GM20431 (cell line): ENCODE measurements around the gene ZBTB38.

Experiments used
- in situ Hi-C: fragments of 300-500 bp; cut with MseI, MboI; formaldehyde crosslinking; loops from one replicate; pipeline ENCODE4 v1.15.0; 2020; ENCODE audit warnings: low sequenced_read_pairs; ENCODE audit not compliant: unreplicated experiment

The ZBTB38 gene, protein sequence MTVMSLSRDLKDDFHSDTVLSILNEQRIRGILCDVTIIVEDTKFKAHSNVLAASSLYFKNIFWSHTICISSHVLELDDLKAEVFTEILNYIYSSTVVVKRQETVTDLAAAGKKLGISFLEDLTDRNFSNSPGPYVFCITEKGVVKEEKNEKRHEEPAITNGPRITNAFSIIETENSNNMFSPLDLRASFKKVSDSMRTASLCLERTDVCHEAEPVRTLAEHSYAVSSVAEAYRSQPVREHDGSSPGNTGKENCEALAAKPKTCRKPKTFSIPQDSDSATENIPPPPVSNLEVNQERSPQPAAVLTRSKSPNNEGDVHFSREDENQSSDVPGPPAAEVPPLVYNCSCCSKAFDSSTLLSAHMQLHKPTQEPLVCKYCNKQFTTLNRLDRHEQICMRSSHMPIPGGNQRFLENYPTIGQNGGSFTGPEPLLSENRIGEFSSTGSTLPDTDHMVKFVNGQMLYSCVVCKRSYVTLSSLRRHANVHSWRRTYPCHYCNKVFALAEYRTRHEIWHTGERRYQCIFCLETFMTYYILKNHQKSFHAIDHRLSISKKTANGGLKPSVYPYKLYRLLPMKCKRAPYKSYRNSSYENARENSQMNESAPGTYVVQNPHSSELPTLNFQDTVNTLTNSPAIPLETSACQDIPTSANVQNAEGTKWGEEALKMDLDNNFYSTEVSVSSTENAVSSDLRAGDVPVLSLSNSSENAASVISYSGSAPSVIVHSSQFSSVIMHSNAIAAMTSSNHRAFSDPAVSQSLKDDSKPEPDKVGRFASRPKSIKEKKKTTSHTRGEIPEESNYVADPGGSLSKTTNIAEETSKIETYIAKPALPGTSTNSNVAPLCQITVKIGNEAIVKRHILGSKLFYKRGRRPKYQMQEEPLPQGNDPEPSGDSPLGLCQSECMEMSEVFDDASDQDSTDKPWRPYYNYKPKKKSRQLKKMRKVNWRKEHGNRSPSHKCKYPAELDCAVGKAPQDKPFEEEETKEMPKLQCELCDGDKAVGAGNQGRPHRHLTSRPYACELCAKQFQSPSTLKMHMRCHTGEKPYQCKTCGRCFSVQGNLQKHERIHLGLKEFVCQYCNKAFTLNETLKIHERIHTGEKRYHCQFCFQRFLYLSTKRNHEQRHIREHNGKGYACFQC (N-terminal part only)

DNA sequence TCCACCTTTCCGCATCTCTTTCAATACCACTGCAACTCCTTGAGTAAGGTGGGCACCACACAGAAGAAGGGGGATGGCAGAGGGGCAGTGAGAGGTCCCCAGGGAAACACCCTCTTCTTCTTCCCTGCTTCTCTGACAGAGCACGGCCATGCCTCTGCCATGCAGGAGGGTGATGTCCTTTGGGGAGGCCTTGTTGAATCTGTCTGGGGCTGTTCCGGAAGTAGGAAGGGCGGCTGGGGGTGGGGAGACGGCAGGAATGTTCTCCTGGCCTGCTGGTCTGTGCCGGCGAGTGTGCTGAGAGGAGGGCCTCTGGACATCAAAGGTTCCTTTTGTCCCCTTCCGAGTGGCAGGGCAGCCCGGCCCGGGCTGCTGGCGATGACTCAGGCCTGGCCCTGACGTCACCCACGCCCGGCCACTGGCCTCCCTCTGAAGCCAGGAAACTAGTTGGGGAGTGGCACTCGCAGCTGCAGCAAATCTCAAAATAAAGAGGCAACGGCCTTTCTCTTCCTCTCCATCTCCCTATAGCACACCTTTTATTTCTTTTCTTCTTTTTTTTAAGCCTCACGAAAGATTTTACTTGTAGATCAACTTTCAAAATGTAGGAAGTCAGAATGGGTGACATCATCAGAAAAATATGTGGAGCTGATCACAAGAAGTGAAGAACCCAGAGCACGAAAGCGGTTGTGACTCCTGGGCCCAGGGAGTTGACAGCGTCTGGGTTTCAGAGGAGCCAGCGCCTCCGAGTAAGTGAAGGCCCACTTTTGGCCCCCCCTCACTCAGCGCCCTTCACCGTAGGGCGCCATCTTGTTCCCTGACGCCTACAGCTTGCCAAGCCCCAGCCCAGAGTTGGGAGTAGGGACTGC, at the start of gene ZBTB38:
Gene ZBTB38, plus strand, starts transcription at position 443 of the 863 bp plus-strand sequence. CDS start 73,885 bp downstream, outside the sequence.
- in situ Hi-C loops: no loop called here

GRCh38 chr3:141320399-141321108, 47.8 kb upstream of the ZBTB38 start:
- in situ Hi-C loops: loop anchor here (25.0 kb wide), 1 partner anchor 242 kb away; no protein-coding TSS in a partner anchor

DNA sequence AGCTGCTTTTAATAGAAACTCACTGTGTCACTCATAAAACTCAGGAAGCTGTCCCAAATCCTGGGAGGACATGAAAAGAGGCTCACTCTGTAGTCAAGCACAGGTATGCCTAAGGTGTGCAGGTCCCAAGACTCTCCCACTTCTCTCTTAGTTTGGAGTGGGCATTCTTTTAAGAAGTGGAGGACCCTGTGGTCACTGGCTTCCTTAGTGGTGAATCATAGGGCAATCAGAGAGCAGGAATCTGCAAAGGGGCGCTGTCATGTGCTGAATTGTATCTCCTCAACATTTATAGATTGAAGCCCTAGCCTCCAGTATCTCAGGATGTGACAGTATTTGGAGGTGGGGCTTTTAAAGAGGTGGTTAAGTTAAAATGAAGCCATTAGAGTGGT, 47.2 kb upstream of the ZBTB38 start:
- in situ Hi-C loops: loop anchor here (25.0 kb wide), 1 partner anchor 241 kb away; no protein-coding TSS in a partner anchor

DNA sequence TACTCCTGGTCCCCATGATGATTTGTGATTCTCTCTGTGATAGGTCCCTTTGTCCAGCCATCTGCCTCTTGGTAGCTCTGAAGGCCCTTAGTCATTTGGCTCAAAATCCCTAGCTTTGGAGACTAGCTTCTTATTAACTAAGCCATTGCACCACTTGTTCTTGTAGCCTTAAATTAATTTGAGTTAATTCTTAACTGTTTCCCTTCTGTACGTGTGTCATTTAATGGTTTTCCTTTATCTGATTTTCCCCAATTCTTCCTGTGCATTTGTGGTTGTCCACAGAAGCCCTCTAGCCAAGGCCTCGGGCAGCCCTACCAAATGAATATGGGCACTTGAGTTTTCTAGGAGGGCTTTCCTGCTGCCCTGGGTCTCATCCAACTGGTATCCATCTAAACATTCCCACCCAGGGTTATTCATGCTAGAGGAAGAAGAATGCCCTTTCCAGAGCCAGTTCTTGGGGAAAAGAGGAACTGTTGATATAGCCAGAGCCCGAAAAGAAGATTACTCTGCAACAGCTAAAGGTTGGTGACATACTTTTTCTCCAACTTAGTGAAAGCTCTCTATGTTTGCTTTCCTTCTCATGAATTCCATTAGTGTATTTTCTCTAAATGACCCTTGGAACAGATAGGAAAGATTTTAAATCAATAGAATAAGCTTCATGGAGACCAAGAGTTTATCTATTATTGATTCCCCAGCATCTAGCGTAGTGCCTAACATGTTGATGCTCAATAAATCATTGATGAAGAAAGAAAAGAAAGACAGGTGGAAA, 44.2 kb upstream of the ZBTB38 start:
- in situ Hi-C loops: loop anchor here (25.0 kb wide), 1 partner anchor 238 kb away; no protein-coding TSS in a partner anchor

GRCh38 chr3:141326123-141326522, 42.2 kb upstream of the ZBTB38 start:
- in situ Hi-C loops: no loop called here

- in situ Hi-C loops: no loop called here
These were observed 41.7 kb upstream of the ZBTB38 start for GRCh38 chr3:141326626-141327025.

DNA sequence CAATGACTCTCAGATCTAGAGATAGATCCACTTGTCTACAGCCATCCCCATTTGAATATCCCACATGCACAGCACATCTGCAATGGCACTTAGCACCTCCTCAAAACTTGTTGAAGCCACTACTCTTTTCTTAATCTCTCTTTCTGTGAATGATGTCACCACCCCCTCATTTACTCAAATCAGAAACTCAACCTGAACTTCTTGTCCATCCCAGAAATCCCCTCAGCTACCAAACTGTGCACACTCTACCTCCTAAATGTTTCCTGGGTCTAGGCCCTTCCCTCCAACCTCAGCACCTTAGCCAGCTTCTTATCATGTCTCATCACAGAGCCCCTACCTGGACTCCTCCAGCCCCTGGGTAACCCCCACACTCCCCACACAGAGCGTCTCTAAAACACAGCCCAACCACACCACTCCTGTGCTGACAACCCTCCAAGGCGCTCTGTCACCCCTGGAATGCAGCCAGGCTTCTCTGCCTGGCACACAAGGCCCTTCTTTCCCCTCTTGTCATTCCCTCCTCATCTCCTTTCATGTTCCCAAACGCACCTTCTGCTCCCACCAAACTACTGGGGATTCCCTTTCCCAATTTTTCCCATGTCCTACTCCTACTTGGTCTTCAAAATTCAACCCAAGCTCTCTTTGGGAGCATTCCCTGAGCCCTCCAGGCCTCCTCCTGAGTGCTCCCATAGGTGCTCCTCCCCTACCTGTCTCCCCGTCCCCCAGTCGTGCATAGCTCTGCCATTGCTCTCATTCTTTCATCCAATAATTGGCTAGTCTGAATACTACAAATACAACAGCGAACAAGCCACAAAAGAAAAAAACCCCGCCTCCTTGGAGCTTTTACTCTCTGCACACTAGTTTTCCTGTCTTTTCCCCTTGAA, 39.8 kb upstream of the ZBTB38 start:
- in situ Hi-C loops: no loop called here

- in situ Hi-C loops: no loop called here
These were observed 38.1 kb upstream of the ZBTB38 start for GRCh38 chr3:141330235-141330634.

DNA sequence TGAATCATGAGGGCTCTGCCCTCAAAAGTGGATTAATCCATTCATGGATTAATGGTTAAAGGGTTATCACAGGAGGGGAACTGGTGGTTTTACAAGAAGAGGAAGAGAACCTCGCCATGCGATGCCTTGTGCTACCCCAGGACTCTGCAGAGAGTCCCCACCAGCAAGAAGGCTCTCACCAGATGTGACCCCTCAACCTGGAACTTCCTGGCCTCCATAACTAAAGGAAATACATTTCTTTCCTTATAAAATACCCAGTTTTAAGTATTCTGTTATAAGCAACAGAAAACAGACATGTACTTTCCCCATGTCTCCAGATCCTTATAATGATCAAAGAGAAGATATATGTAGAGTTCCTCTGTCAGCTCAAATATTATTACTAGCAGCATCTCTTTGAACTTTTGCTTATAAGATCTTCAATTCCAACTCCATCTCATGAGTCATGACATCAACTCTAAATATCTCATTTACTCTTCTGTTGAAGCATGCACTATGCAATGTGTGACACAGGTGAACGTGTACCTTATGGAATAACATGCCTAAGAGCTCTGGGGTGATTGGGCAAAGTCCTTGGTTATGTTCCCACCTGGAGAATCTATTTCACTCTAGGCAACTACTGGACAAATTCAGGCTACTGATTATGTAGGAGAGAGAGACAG, 37.5 kb upstream of the ZBTB38 start:
- in situ Hi-C loops: no loop called here

DNA sequence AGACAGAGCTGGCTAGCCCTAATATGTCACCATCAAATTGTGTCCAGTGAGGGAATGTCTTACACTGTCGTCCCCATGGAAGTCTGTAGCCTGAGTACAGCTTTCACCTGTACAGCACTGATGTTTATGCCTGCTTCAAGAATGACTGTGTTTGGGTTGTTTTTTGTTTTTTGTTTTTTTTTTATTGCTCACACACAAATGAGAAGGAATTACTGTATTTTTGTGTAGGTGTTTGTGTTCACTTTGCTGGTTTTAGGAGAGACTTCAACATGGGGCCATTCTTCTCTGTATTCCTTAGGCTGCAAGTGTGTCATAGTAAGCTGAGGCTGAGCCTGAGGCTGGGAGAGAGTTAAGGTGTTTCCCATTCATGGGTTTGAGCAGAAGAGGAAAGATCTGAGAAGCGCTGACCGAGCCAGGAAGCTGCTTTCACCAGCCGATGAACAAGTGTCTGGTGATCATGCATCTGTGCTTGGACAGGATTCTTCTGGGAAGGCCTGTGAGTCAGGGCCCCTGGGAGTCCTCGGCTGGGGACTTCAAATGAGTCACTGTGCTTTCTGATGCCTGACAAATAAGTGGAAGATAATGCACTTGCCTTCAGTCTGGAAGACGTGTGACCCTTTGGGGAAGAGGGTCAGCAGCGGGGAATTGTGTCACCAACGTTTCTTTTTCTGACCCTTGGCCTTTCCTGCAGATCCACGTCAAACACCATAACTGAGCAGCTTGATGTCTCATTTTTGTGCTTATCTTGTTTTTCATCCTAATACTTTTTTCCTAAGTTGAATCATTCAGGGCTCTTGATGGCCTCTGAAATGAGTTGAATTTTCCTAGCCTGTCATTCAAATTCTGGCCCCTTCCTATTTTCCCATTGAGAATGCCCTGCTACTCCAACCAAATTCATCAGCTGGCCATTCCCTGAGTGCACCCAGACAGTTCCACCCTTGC, 36.7 kb upstream of the ZBTB38 start:
- in situ Hi-C loops: no loop called here

DNA sequence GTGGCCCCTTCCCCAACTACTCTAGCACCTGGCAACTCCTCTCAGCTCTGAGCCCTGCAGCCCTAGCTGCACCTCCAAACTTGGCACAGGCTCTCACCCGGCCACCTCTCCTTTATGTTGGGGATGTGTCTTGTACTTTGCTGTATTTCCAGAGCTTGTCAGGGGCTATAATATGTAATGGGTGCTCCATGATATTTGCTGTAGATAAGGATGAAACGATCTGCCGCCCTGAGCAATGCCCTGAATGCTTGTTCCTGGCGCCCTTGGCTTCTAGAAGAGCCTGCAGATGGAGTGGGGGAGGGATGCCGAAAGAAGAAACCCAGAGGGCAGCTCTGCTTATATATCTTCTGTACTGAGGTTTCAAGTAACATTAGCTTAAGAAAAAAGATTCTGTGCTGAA, 35.9 kb upstream of the ZBTB38 start:
- in situ Hi-C loops: no loop called here

- in situ Hi-C loops: no loop called here
These were observed 34.3 kb upstream of the ZBTB38 start for GRCh38 chr3:141333836-141334626.

DNA sequence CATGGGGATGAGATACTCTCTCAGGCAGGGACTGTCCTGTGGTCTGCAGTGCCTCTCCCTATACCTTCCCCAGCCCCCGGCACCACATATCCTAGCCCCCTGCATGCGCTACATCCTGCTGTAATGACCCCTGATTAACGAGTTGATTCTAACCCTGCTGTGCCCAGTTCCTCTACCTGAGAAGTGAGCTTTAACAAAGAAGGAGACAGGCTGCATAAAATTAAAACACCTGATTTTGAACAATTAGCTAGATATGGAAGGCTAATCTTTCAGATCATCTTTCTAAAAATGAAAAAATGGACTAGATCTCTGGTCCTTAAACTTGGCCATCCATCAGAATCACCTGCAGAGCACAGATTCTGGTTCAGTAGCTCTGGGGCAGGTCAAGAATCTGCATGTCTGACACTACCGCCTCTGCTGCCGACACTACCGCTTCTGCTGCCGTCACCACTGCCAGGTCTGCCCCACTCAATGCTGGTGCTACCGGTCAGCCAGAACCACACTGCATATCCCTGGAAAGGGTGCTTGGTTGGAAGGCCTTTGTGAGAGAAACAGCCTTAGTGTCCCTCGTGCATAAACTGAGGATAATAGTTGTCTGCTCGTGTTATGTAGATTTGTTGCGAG, 33.6 kb upstream of the ZBTB38 start:
- in situ Hi-C loops: no loop called here

DNA sequence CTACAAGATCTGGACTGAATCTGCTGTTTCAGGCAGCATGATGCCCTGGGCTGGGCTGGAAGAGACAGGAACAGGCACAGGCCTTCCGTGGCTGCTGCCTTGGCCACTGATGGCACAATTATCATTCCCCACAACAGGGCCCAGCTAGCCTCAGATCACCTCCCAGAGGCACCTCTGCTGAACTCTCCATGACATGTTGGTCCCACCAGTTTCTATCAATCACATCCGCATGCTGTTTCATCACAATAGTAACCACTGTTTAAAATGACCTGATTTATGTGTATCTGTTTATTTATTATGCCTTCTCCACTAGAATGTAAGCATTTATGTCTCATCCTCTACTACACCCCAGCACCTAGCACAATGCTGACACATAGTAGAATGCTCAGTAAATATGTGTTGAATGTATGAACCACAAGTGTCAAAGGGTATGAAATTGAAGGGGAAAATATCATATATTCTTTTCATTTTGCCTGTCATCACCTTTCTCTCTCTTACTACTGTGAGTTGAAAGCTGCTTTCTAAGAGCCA, 32.7 kb upstream of the ZBTB38 start:
- in situ Hi-C loops: no loop called here
